Activated naive CD8-positive, alpha-beta T cell treated with anti-CD3 and anti-CD28 coated beads for 36 hours (primary cell): ENCODE data around the gene ENTR1. TPM values are rescaled to one million over a fixed set of nuclear protein-coding genes. Genes with fewer than 3 reads are reported as not detected.

Experiments
- DNase-seq: peaks from one replicate; pipeline ENCODE4 v3.0.0; 2021
- H3K27ac Mint-ChIP-seq: one replicate; pipeline ENCODE4 v1.8.0; 2022; ENCODE audit warnings: mild to moderate bottlenecking, moderate library complexity, mixed read lengths
- H3K27me3 Mint-ChIP-seq: one replicate; pipeline ENCODE4 v1.8.0; 2022; ENCODE audit warnings: mild to moderate bottlenecking, mixed read lengths
- H3K36me3 Mint-ChIP-seq: one replicate; pipeline ENCODE4 v1.8.0; 2021; ENCODE audit warnings: mild to moderate bottlenecking, mixed read lengths
- H3K4me1 Mint-ChIP-seq: one replicate; pipeline ENCODE4 v1.8.0; 2021; ENCODE audit warnings: mixed read lengths
- H3K4me3 Mint-ChIP-seq: one replicate; pipeline ENCODE4 v1.8.0; 2022; ENCODE audit warnings: mild to moderate bottlenecking, moderate library complexity, mixed read lengths
- H3K9me3 Mint-ChIP-seq: one replicate; pipeline ENCODE4 v1.8.0; 2022; ENCODE audit warnings: mixed read lengths
- total RNA-seq, 2 experiments: library from RNA; stranded (reverse); gene quantifications; one replicate each; pipeline ENCODE4 v1.2.3, GENCODE V29; 2021

Gene ENTR1
- total RNA-seq, 2 experiments from 2014 or later: 55.4 to 58.2 TPM

GRCh38 chr9:136383436-136383835 lies 27.0 kb downstream of the ENTR1 start:
- H3K9me3 Mint-ChIP-seq: no peaks in the 10 kb centered on the region
- no peak for DNase-seq
- H3K4me1 Mint-ChIP-seq: peaks cover 20% of the 10 kb centered on the region
- no peak overlapping the region for H3K27ac Mint-ChIP-seq
- peaks cover 36% of the 10 kb centered on the region for H3K36me3 Mint-ChIP-seq
- H3K4me3 Mint-ChIP-seq: no peak overlapping the region
- H3K27me3 Mint-ChIP-seq: no peaks in the 10 kb centered on the region

- H3K9me3 Mint-ChIP-seq: no peaks in the 10 kb centered on the region
- H3K36me3 Mint-ChIP-seq: peaks cover 27% of the 10 kb centered on the region
- H3K4me1 Mint-ChIP-seq: peaks cover 20% of the 10 kb centered on the region
- H3K27ac Mint-ChIP-seq: no peak overlapping the region
- H3K27me3 Mint-ChIP-seq: no peaks in the 10 kb centered on the region
- no peak for DNase-seq
- no peak overlapping the region for H3K4me3 Mint-ChIP-seq
Measured at GRCh38 chr9:136381966-136382513, 28.4 kb downstream of the ENTR1 start.

- Mint-ChIP-seq H3K9me3 (no peaks in the 10 kb centered on the region), H3K27me3 (no peaks in the 10 kb centered on the region), H3K27ac (no peak overlapping the region), H3K36me3 (peaks cover 21% of the 10 kb centered on the region), H3K4me3 (no peak overlapping the region), H3K4me1 (peaks cover 18% of the 10 kb centered on the region)
- no peak for DNase-seq
Measured at GRCh38 chr9:136381311-136381710, 29.1 kb downstream of the ENTR1 start.

GRCh38 chr9:136380381-136380780 lies 30.0 kb downstream of the ENTR1 start:
- no peaks in the 10 kb centered on the region for H3K27me3 Mint-ChIP-seq
- no peak overlapping the region for H3K27ac Mint-ChIP-seq
- no peak overlapping the region for H3K4me3 Mint-ChIP-seq
- H3K4me1 Mint-ChIP-seq: peaks cover 9% of the 10 kb centered on the region
- peaks cover 14% of the 10 kb centered on the region for H3K36me3 Mint-ChIP-seq
- H3K9me3 Mint-ChIP-seq: no peaks in the 10 kb centered on the region
- no peak for DNase-seq

GRCh38 chr9:136379891-136380290 lies 30.5 kb downstream of the ENTR1 start:
- H3K27me3 Mint-ChIP-seq: no peaks in the 10 kb centered on the region
- H3K9me3 Mint-ChIP-seq: no peaks in the 10 kb centered on the region
- peaks cover 4% of the 10 kb centered on the region for H3K4me1 Mint-ChIP-seq
- no peak for DNase-seq
- H3K36me3 Mint-ChIP-seq: peaks cover 10% of the 10 kb centered on the region
- no peak overlapping the region for H3K4me3 Mint-ChIP-seq
- no peak overlapping the region for H3K27ac Mint-ChIP-seq

- Mint-ChIP-seq H3K27me3 (no peaks in the 10 kb centered on the region), H3K9me3 (no peaks in the 10 kb centered on the region), H3K4me3 (no peak overlapping the region), H3K36me3 (peaks cover 7% of the 10 kb centered on the region), H3K4me1 (no peaks in the 10 kb centered on the region), H3K27ac (no peak overlapping the region)
- DNase-seq: no peak
Measured at GRCh38 chr9:136379401-136379800, 31.0 kb downstream of the ENTR1 start.

- no peak for DNase-seq
- no peak overlapping the region for H3K4me3 Mint-ChIP-seq
- no peak overlapping the region for H3K27ac Mint-ChIP-seq
- H3K36me3 Mint-ChIP-seq: peaks cover 5% of the 10 kb centered on the region
- H3K4me1 Mint-ChIP-seq: no peaks in the 10 kb centered on the region
- no peaks in the 10 kb centered on the region for H3K27me3 Mint-ChIP-seq
- H3K9me3 Mint-ChIP-seq: no peaks in the 10 kb centered on the region
Measured at GRCh38 chr9:136379003-136379287, 31.5 kb downstream of the ENTR1 start.

GRCh38 chr9:136378170-136379002 lies 32.0 kb downstream of the ENTR1 start:
- H3K27ac Mint-ChIP-seq: no peak overlapping the region
- no peaks in the 10 kb centered on the region for H3K27me3 Mint-ChIP-seq
- H3K36me3 Mint-ChIP-seq: peaks cover 3% of the 10 kb centered on the region
- no peaks in the 10 kb centered on the region for H3K9me3 Mint-ChIP-seq
- H3K4me1 Mint-ChIP-seq: no peaks in the 10 kb centered on the region
- H3K4me3 Mint-ChIP-seq: no peak overlapping the region
- no peak for DNase-seq

- Mint-ChIP-seq H3K36me3 (peaks cover 3% of the 10 kb centered on the region), H3K27ac (no peak overlapping the region), H3K9me3 (no peaks in the 10 kb centered on the region), H3K4me3 (no peak overlapping the region), H3K27me3 (no peaks in the 10 kb centered on the region), H3K4me1 (peaks cover 2% of the 10 kb centered on the region)
- no peak for DNase-seq
Measured at GRCh38 chr9:136377341-136378169, 32.9 kb downstream of the ENTR1 start.

GRCh38 chr9:136376457-136376856 lies 34.0 kb downstream of the ENTR1 start:
- no peak overlapping the region for H3K4me3 Mint-ChIP-seq
- H3K4me1 Mint-ChIP-seq: peaks cover 2% of the 10 kb centered on the region
- H3K27ac Mint-ChIP-seq: no peak overlapping the region
- no peak for DNase-seq
- no peaks in the 10 kb centered on the region for H3K27me3 Mint-ChIP-seq
- no peaks in the 10 kb centered on the region for H3K9me3 Mint-ChIP-seq
- H3K36me3 Mint-ChIP-seq: peaks cover 3% of the 10 kb centered on the region

- Mint-ChIP-seq H3K27ac (no peak overlapping the region), H3K9me3 (no peaks in the 10 kb centered on the region), H3K36me3 (peaks cover 3% of the 10 kb centered on the region), H3K4me3 (no peak overlapping the region), H3K4me1 (peaks cover 2% of the 10 kb centered on the region), H3K27me3 (no peaks in the 10 kb centered on the region)
- DNase-seq: no peak
Measured at GRCh38 chr9:136375096-136375495, 35.3 kb downstream of the ENTR1 start.

- Mint-ChIP-seq H3K27ac (no peak overlapping the region), H3K4me1 (peaks cover 2% of the 10 kb centered on the region)
Measured at GRCh38 chr9:136374183-136374575, 36.2 kb downstream of the ENTR1 start.

GRCh38 chr9:136373300-136374182 lies 36.9 kb downstream of the ENTR1 start, which contains the start of gene CARD9:
Gene CARD9 (minus strand): TSS chr9:136373669. CDS start chr9:136372078, 1,591 bp downstream.
- no peak for DNase-seq
- no peaks in the 10 kb centered on the region for H3K27me3 Mint-ChIP-seq
- peaks cover 3% of the 10 kb centered on the region for H3K36me3 Mint-ChIP-seq
- no peaks in the 10 kb centered on the region for H3K9me3 Mint-ChIP-seq
- no peak within 1 kb of the TSS for H3K27ac Mint-ChIP-seq
- H3K4me1 Mint-ChIP-seq: peaks cover 2% of the 10 kb centered on the region
- peak within 1 kb of the TSS; percentile 40 for H3K4me3 Mint-ChIP-seq

More at GRCh38 chr9:136374183-136374575, 36.2 kb downstream of the ENTR1 start:
- Mint-ChIP-seq H3K4me3 (no peak overlapping the region), H3K9me3 (no peaks in the 10 kb centered on the region), H3K36me3 (peaks cover 3% of the 10 kb centered on the region), H3K27me3 (no peaks in the 10 kb centered on the region)
- no peak for DNase-seq

GRCh38 chr9:136372561-136373299 lies 37.7 kb downstream of the ENTR1 start:
- H3K27me3 Mint-ChIP-seq: no peaks in the 10 kb centered on the region
- H3K9me3 Mint-ChIP-seq: no peaks in the 10 kb centered on the region
- peaks cover 3% of the 10 kb centered on the region for H3K36me3 Mint-ChIP-seq
- H3K4me1 Mint-ChIP-seq: peaks cover 2% of the 10 kb centered on the region
- no peak overlapping the region for H3K27ac Mint-ChIP-seq
- H3K4me3 Mint-ChIP-seq: peak overlapping the region; percentile 40
- DNase-seq: no peak
